GM19468 (cell line): Measurements from ENCODE around the gene HAS3.

Experiments
- ATAC-seq: cut with Tn5 transposase; IDR thresholded peaks from one replicate; pipeline ENCODE4 v1.9.1; 2021; ENCODE audit warnings: mild to moderate bottlenecking, moderate library complexity, moderate number of reproducible peaks; ENCODE audit not compliant: unreplicated experiment; ENCODE audit errors: extremely low read depth

HAS3 gene

GRCh38 chr16:69089091-69089910, 16.2 kb upstream of the HAS3 start:
- ATAC-seq = no peak

- ATAC-seq = no peak
These were observed 11.5 kb upstream of the HAS3 start for GRCh38 chr16:69093974-69094373.

GRCh38 chr16:69094501-69094900, 11.0 kb upstream of the HAS3 start:
- ATAC-seq = no peak

GRCh38 chr16:69095193-69095592, 10.3 kb upstream of the HAS3 start:
- ATAC-seq = no peak

DNA sequence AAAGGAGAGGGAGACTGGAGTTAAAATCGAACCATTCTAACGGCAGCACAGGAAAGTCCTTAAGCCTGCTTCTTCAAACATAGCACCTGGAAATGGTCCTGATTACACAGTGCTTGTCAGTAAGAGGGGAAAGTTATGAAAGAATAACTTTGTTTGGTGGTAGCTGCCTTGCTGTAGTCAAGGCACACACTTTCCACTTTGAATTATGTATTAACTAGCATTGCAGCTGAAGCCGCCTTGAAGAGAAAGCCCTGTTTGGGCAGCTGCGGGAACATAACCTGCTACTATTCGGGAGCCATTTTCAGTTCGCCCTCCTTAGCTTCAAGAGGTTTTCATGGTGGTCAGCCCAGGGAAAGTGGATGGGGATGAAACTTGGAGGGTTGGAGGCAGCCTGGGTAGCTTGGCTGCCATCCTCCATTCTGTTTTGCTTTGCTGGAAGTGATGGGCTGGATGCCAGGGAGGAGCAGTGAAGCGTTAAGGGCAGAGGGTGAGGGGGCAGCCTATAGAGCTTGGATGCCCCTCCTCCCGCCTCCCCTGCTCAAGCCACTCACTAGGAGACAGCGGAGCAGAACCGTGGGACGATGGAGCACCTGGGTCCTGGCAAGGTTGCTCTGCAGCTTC, 5.3 kb upstream of the HAS3 start:
- no peak for ATAC-seq

DNA sequence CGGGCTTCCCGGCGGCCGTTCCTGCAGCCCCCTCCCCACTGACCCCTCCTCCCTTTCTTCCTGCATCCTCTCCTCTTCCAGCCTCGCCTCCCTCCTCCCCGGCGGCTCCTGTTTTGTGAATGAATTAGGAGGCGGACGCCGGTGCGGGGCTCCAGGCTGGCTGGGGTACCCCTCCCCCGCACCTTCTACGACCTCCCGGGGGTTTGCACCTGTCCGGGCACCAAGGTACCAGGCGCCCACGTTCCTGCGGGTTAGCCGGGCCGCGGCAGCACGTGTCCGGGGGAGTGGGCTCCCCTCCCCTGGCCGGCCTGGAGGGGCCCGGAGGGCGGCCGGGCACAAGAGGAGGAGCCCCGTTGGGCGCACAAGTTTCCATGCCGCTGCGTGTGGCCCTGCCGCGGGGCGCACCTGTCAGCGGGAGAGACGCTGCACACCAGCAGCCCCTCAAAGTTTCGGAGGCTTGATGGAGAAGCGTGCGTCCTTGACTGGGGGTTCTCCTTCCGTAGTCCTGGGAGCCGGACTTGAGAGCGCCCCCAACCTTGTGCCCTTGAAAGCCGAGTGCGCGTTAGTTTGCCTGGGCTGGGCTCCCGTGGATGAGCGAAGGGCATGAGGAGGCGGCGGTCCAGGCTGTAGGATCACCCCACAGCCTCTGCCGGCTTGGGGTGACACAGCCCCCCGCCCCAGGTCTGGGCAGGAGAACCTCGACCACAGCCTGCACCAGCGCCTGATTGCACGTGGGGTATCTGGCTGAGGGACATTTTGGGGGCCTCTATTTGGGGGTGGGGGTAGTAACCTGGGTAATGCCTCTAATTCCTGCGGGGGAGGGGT, 1.2 kb downstream of the HAS3 start:
- no peak for ATAC-seq

DNA sequence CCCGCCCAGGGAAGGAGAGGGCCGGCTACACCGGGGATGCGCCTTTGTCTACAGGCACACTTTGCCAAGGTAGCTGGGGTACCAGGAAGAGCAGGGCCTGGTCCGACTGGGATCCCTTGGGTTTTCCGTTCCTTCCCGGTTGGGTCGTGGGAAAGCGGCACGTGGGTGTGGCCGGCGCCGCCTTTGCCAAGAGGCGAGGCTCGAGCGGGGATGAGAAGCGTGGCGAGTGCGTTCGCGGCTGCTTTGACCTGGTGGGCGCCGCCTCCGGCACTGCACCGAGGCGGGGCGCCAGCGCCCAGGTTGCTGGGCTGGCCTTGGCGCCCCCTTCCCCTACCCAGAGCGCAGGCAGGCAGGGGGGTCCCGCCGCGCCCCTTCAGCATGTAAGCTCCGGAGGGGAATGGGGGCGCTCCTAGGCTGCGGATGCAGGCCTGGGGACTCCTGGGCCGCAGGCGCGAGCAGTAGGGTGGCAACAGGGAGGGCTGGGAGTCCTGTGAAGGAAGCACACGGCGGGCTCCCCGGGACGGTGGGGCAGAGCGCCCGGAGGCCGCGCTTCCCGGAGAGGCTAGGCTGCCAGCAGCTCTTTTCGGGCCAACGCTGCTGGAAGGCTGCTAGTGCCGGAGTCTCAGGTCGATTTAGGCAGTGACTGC, 2.0 kb downstream of the HAS3 start:
- ATAC-seq = no peak

GRCh38 chr16:69108064-69108904, 2.8 kb downstream of the HAS3 start:
- ATAC-seq = no peak

GRCh38 chr16:69108905-69109252, 3.4 kb downstream of the HAS3 start:
- no peak for ATAC-seq

DNA sequence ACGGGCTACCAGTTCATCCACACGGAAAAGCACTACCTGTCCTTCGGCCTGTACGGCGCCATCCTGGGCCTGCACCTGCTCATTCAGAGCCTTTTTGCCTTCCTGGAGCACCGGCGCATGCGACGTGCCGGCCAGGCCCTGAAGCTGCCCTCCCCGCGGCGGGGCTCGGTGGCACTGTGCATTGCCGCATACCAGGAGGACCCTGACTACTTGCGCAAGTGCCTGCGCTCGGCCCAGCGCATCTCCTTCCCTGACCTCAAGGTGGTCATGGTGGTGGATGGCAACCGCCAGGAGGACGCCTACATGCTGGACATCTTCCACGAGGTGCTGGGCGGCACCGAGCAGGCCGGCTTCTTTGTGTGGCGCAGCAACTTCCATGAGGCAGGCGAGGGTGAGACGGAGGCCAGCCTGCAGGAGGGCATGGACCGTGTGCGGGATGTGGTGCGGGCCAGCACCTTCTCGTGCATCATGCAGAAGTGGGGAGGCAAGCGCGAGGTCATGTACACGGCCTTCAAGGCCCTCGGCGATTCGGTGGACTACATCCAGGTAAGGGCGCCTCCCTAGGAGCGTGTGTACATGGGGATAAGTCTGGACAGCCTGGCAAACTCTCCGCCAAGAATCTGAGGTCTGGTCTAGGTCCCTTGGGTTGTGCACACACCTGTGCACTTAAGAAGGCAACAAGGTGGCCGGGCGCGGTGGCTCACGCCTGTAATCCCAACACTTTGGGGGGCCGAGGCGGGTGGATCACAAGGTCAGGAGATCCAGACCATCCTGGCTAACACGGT, 4.2 kb downstream of the HAS3 start:
- no peak for ATAC-seq

DNA sequence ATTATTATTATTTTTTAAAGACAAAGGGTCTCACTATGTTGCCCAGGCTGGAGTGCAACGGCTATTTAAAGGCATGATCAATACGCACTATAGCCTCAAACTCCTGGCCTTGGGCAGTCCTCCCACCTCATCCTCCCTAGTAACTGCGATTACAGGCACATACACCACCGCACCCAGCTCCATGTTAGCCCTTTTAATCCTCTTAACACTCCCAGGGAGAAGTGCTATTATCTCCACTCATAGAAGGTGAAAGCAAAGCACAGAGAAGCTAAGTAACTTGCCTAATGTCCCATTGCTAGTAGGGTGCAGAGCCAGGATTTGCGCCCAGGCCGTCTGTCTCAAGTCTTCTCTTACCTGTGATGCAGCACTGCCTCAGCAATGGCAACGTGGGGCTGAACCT, 5.0 kb downstream of the HAS3 start:
- no peak for ATAC-seq

DNA sequence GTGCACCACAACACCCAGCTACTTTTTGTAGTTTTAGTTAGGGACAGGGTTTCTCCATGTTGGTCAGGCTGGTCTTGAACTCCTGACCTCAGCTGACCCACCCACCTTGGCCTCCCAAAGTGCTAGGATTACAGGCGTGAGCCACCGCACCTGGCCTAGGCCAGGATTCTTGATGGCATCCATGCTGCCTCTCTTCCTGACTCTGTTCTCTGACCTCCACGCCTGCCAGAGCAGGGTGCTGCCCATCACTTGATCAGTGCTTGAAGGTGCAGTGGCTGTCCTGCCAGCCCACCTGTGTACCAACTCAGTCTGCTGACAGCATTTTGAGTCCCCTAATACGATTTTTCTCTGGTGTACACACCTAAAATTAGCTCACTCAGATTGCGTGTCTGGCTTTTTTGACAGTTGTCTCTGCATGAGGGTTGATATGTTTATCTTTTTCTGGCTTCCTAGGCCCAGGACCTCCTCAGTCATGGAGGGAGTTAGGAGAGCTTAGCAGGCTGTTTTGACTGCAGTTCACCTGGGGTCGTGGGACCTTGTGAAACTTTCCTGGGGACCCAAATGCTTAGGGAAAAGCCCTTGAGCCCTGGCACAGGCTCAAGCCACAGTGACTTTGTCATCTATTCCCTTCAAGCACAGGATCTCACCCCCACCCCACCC, 5.9 kb downstream of the HAS3 start:
- no peak for ATAC-seq

GRCh38 chr16:69111876-69112230, 6.4 kb downstream of the HAS3 start:
- no peak for ATAC-seq

GRCh38 chr16:69112285-69113129, 7.1 kb downstream of the HAS3 start:
- ATAC-seq = no peak

DNA sequence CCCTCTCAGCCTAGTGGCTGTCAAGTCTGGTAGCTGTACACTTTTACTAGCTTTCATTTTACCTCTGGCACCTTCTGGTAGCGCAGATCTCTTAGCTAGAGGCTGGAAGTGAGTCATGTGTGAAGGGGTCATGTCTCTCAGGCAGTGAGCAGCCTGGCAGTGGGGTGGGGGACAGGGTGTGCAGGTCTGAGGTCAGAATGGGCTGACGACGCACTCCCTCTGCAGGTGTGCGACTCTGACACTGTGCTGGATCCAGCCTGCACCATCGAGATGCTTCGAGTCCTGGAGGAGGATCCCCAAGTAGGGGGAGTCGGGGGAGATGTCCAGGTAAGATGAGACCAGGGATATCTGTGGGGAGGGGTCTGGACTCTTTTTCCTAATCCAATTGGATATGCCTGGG, 7.8 kb downstream of the HAS3 start:
- ATAC-seq = no peak

DNA sequence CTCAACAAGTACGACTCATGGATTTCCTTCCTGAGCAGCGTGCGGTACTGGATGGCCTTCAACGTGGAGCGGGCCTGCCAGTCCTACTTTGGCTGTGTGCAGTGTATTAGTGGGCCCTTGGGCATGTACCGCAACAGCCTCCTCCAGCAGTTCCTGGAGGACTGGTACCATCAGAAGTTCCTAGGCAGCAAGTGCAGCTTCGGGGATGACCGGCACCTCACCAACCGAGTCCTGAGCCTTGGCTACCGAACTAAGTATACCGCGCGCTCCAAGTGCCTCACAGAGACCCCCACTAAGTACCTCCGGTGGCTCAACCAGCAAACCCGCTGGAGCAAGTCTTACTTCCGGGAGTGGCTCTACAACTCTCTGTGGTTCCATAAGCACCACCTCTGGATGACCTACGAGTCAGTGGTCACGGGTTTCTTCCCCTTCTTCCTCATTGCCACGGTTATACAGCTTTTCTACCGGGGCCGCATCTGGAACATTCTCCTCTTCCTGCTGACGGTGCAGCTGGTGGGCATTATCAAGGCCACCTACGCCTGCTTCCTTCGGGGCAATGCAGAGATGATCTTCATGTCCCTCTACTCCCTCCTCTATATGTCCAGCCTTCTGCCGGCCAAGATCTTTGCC, 9.0 kb downstream of the HAS3 start:
- no peak for ATAC-seq

- no peak for ATAC-seq
These were observed 9.5 kb downstream of the HAS3 start for GRCh38 chr16:69114976-69115355.
